ENCODE data around the gene FGD5.

GRCh38 chr3:14812196-14812790 is 6.5 kb upstream of the FGD5 start:
- no peak for TF ChIP-seq POLR2AphosphoS5 (IDR thresholded peaks at IDR 0.05; ENCODE audit: low read depth, low read length)
- TF ChIP-seq CTCF (IDR thresholded peaks at IDR 0.05), result no peak
- no peak for TF ChIP-seq IRF3 (IDR thresholded peaks at IDR 0.05; ENCODE audit: low read depth, low read length)
- TF ChIP-seq RAD21 (IDR thresholded peaks at IDR 0.05; ENCODE audit: low read length), result no peak
- TF ChIP-seq USF2 (IDR thresholded peaks at IDR 0.05; ENCODE audit: borderline replicate concordance, low read depth, low read length), result no peak
- no peak for TF ChIP-seq REST (IDR thresholded peaks at IDR 0.05; ENCODE audit: low read depth, low read length)
- no peak for TF ChIP-seq TCF12 (IDR thresholded peaks at IDR 0.05)
- TF ChIP-seq SMC3 (IDR thresholded peaks at IDR 0.05; ENCODE audit: low read depth, low read length), result no peak

Measured in SK-N-SH (cell line).